Right lobe of liver (tissue), 4 donors: ENCODE measurements around the gene KRTAP7-1.

Experiments
- CTCF ChIP-seq, 4 donors: fragments of 200-600 bp in 3 of 4; fragments of 450-650 bp in 1 of 4; IDR thresholded peaks; one replicate each; pipeline versions ENCODE4 v1.5.1 to v1.8.0; 2016 to 2022; ENCODE audit warnings: antibody characterized with exemption in 4 of 4, mild to moderate bottlenecking in 2 of 4
- POLR2A ChIP-seq: fragments of 450-650 bp; IDR thresholded peaks from one replicate; pipeline ENCODE4 v1.6.1; 2017; ENCODE audit warnings: antibody characterized with exemption, mild to moderate bottlenecking
- donor health status: DM: no; HTN: no; CAD: no.
- donor health status: DM: no; HTN: no; CAD: no.
- donor health status: DM: no; HTN: yes; CAD: no.

GRCh38 chr21:30829659-30830058 is at the start of gene KRTAP7-1:
- no peak for TF ChIP-seq CTCF (IDR thresholded peaks at IDR 0.05)
- no peak for TF ChIP-seq POLR2A
